Measurements from ENCODE around the gene MARCHF10. TPM values are rescaled to one million over a fixed set of nuclear protein-coding genes. Genes with fewer than 3 reads are reported as not detected.
A peak's percentile ranks its signal among the peaks of the same experiment; 100 is the strongest.

MARCHF10 gene
- not detected for total RNA-seq

- Histone ChIP-seq H3K27ac (no peak within 1 kb of the TSS), H3K9me3 (no peaks in the 10 kb centered on the region), H3K4me3 (peak within 1 kb of the TSS in 1 of 2 donors; percentile 36), H3K36me3 (no peaks in the 10 kb centered on the region), H3K27me3 (no peaks in the 10 kb centered on the region), H3K4me1 (peaks cover 0 to 10% of the 10 kb centered on the region in 2 donors)
- DNase-seq (ENCODE audit: low spot score): peak; percentile 30
- TF ChIP-seq, protein P1, sequence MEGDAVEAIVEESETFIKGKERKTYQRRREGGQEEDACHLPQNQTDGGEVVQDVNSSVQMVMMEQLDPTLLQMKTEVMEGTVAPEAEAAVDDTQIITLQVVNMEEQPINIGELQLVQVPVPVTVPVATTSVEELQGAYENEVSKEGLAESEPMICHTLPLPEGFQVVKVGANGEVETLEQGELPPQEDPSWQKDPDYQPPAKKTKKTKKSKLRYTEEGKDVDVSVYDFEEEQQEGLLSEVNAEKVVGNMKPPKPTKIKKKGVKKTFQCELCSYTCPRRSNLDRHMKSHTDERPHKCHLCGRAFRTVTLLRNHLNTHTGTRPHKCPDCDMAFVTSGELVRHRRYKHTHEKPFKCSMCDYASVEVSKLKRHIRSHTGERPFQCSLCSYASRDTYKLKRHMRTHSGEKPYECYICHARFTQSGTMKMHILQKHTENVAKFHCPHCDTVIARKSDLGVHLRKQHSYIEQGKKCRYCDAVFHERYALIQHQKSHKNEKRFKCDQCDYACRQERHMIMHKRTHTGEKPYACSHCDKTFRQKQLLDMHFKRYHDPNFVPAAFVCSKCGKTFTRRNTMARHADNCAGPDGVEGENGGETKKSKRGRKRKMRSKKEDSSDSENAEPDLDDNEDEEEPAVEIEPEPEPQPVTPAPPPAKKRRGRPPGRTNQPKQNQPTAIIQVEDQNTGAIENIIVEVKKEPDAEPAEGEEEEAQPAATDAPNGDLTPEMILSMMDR (IDR thresholded peaks at IDR 0.05): no peak
Measured at GRCh38 chr17:62807812-62808575, at the start of gene MARCHF10. Gene MARCHF10 (minus strand): TSS chr17:62808314. CDS start chr17:62801735, 6,579 bp downstream.

DNA sequence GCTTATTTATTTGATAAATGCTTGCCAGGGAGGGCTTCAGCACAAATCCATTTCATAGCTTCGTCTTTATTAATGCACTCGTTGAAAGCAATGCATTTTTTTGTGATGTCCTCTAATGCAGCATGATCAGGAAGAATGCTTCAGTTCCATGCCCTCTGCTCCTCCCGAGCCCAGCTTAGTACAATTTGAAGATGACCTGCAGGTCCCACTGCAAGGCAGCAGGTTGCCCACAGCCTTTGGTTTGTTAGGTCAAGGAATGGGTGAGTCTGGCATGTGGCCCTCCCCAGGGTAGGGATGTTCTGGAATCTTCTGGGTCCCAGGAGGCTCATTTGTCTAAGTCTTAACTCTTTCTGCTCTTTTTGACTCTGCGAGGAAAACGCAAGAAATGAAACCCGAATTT is 49.4 kb upstream of the MARCHF10 start:
- no peaks in the 10 kb centered on the region for H3K36me3 ChIP-seq
- H3K4me3 ChIP-seq: no peak overlapping the region
- H3K27ac ChIP-seq: no peak overlapping the region
- H3K27me3 ChIP-seq: no peaks in the 10 kb centered on the region
- DNase-seq (ENCODE audit: low spot score): peak; percentile 21
- H3K9me3 ChIP-seq: no peaks in the 10 kb centered on the region
- TF ChIP-seq, protein P1 (IDR thresholded peaks at IDR 0.05): no peak
- no peaks in the 10 kb centered on the region for H3K4me1 ChIP-seq

DNA sequence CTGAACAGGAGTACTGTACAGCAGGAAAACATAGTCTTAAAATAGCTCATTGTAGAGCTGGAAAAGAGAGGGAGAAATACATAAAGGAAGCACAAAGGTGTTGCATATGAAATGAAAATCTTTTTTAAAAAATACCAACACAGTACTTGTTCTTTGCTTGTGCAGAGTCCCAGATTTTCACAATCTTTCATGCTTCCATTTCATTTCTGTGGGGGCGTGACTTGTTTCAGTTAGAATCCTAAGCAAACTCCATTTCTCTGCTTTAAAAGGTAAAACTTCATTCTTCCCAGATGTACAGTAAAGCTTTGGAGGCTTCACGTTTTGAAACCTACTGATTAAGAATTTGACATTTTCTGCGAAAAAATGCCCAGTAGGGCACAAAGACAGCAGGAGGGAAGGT is 48.5 kb upstream of the MARCHF10 start:
- H3K27ac ChIP-seq: no peak overlapping the region
- no peak overlapping the region for H3K4me3 ChIP-seq
- TF ChIP-seq, protein P1 (IDR thresholded peaks at IDR 0.05): no peak
- H3K36me3 ChIP-seq: no peaks in the 10 kb centered on the region
- H3K9me3 ChIP-seq: no peaks in the 10 kb centered on the region
- no peaks in the 10 kb centered on the region for H3K4me1 ChIP-seq
- DNase-seq (ENCODE audit: low spot score): no peak
- H3K27me3 ChIP-seq: no peaks in the 10 kb centered on the region

DNA sequence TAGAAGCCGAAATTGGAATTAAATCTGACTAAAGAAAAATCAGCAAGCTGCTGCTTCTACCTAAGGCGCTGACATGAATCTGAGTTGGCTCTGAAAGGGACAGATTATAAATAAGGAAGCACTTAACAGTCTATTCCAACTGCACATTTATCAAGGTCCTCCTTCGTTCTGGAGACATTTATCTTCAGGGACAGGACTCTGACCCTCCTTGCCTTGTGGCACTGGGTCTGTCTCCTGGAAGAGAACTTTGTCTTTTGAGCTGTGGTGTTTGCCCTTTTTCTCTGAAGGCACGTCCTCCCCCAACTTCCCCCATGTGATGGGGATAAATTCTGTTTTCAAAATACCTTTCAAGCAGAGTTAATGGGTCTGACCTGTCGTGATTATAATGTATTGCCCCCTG is 47.0 kb upstream of the MARCHF10 start:
- no peaks in the 10 kb centered on the region for H3K36me3 ChIP-seq
- H3K27ac ChIP-seq: no peak overlapping the region
- DNase-seq (ENCODE audit: low spot score): peak; percentile 1
- TF ChIP-seq, protein P1 (IDR thresholded peaks at IDR 0.05): no peak
- no peaks in the 10 kb centered on the region for H3K9me3 ChIP-seq
- H3K4me1 ChIP-seq: no peaks in the 10 kb centered on the region
- H3K27me3 ChIP-seq: no peaks in the 10 kb centered on the region
- no peak overlapping the region for H3K4me3 ChIP-seq

GRCh38 chr17:62854098-62854680 is 46.1 kb upstream of the MARCHF10 start:
- no peak overlapping the region for H3K4me3 ChIP-seq
- no peaks in the 10 kb centered on the region for H3K9me3 ChIP-seq

More at GRCh38 chr17:62854098-62854680, 46.1 kb upstream of the MARCHF10 start:
- TF ChIP-seq, protein P1 (IDR thresholded peaks at IDR 0.05): no peak
- DNase-seq (ENCODE audit: low spot score): no peak
- Histone ChIP-seq H3K36me3 (no peaks in the 10 kb centered on the region), H3K27me3 (no peaks in the 10 kb centered on the region), H3K4me1 (no peaks in the 10 kb centered on the region), H3K27ac (no peak overlapping the region)

All from right atrium auricular region (tissue), 2 donors.